Activated B cell treated with CpG ODN at 0.5 μM for 24 hours (primary cell): Measurements from ENCODE around the gene CRAT. TPM values are rescaled to one million over a fixed set of nuclear protein-coding genes. Genes with fewer than 3 reads are reported as not detected.

ENCODE experiments used
- ATAC-seq: fragments of 200-7000 bp; cut with Tn5 transposase; one replicate; pipeline ENCODE4 v1.10.0; 2021; ENCODE audit warnings: low read depth, mild to moderate bottlenecking, moderate library complexity
- CTCF ChIA-PET: fragments of 350-600 bp; sonication (Branson Sonifier 250); formaldehyde crosslinking; loops from one replicate; lab custom pipeline; 2021; ENCODE audit warnings: antibody characterized with exemption; lab: Charles Lee
- POLR2A ChIA-PET: fragments of 350-600 bp; sonication (Branson Sonifier 250); formaldehyde crosslinking; loops from one replicate; lab custom pipeline; 2021; ENCODE audit warnings: antibody characterized with exemption; lab: Charles Lee
- DNase-seq: peaks from one replicate; pipeline ENCODE4 v3.0.0; 2022
- H3K27ac Mint-ChIP-seq: one replicate; pipeline ENCODE4 v1.8.0; 2020; ENCODE audit warnings: mixed read lengths
- H3K27me3 Mint-ChIP-seq: one replicate; pipeline ENCODE4 v1.8.0; 2021; ENCODE audit warnings: mixed read lengths
- H3K36me3 Mint-ChIP-seq: one replicate; pipeline ENCODE4 v1.8.0; 2021; ENCODE audit warnings: low read depth, mixed read lengths
- H3K4me1 Mint-ChIP-seq: one replicate; pipeline ENCODE4 v1.8.0; 2021; ENCODE audit warnings: mixed read lengths
- H3K4me3 Mint-ChIP-seq: one replicate; pipeline ENCODE4 v1.8.0; 2020; ENCODE audit warnings: mild to moderate bottlenecking, mixed read lengths
- H3K9me3 Mint-ChIP-seq: one replicate; pipeline ENCODE4 v1.8.0; 2020; ENCODE audit warnings: mixed read lengths
- CTCF ChIP-seq: fragments of 200-600 bp; IDR thresholded peaks from one replicate; pipeline ENCODE4 v1.8.0; 2022; ENCODE audit warnings: antibody characterized with exemption, mild to moderate bottlenecking
- intact Hi-C: fragments of 100-400 bp; cut with micrococcal nuclease; formaldehyde crosslinking; loops from one replicate; pipeline ENCODE4 v1.15.1; 2024
- total RNA-seq: library from RNA; stranded (reverse); gene quantifications from 2 replicates; pipeline ENCODE4 v1.2.3, GENCODE V29; 2022

The CRAT gene
- total RNA-seq, 1 donor from 2014 or later: 8.2 TPM

- TF ChIP-seq CTCF: no peak
- no peak for ATAC-seq
- no peaks in the 10 kb centered on the region for H3K27me3 Mint-ChIP-seq
- H3K9me3 Mint-ChIP-seq: no peaks in the 10 kb centered on the region
- no peaks in the 10 kb centered on the region for H3K4me1 Mint-ChIP-seq
- intact Hi-C loops: no loop called here
- no peak overlapping the region for H3K4me3 Mint-ChIP-seq
- no peak for DNase-seq
- H3K36me3 Mint-ChIP-seq: peaks cover 53% of the 10 kb centered on the region
- ChIA-PET POLR2A (interaction anchor here (0.6 kb wide), 1 partner anchor 486 kb away, joined by 3 read pairs; no protein-coding TSS in a partner anchor), CTCF (no interaction called here)
- no peak overlapping the region for H3K27ac Mint-ChIP-seq
Measured at GRCh38 chr9:129059796-129060785, 50.5 kb downstream of the CRAT start.

- Mint-ChIP-seq H3K27ac (no peak overlapping the region), H3K9me3 (no peaks in the 10 kb centered on the region), H3K4me3 (no peak overlapping the region), H3K4me1 (no peaks in the 10 kb centered on the region), H3K36me3 (peaks cover 54% of the 10 kb centered on the region), H3K27me3 (no peaks in the 10 kb centered on the region)
- DNase-seq (no peak), ATAC-seq (no peak)
- no peak for TF ChIP-seq CTCF
- POLR2A ChIA-PET: interaction anchor here (0.6 kb wide), 1 partner anchor 487 kb away, joined by 3 read pairs; no protein-coding TSS in a partner anchor
- intact Hi-C loops: no loop called here
- CTCF ChIA-PET: no interaction called here
Measured at GRCh38 chr9:129058965-129059795, 51.4 kb downstream of the CRAT start.

- Mint-ChIP-seq H3K4me3 (no peak overlapping the region), H3K36me3 (peaks cover 49% of the 10 kb centered on the region), H3K27me3 (no peaks in the 10 kb centered on the region), H3K27ac (no peak overlapping the region), H3K9me3 (no peaks in the 10 kb centered on the region), H3K4me1 (no peaks in the 10 kb centered on the region)
- ChIA-PET CTCF (no interaction called here), POLR2A (no interaction called here)
- no peak for ATAC-seq
- no peak for TF ChIP-seq CTCF
- intact Hi-C loops: no loop called here
- no peak for DNase-seq
Measured at GRCh38 chr9:129054163-129054851, 56.3 kb downstream of the CRAT start.

GRCh38 chr9:129053020-129053419, 57.6 kb downstream of the CRAT start:
- Mint-ChIP-seq H3K36me3 (peaks cover 52% of the 10 kb centered on the region), H3K27me3 (no peaks in the 10 kb centered on the region), H3K9me3 (no peaks in the 10 kb centered on the region), H3K4me3 (no peak overlapping the region), H3K27ac (no peak overlapping the region), H3K4me1 (no peaks in the 10 kb centered on the region)
- POLR2A ChIA-PET: no interaction called here
- ATAC-seq: no peak
- no peak for TF ChIP-seq CTCF
- no peak for DNase-seq
- intact Hi-C loops: no loop called here
- CTCF ChIA-PET: no interaction called here
